Measurements from ENCODE around the gene VPS11. TPM values are rescaled to one million over a fixed set of nuclear protein-coding genes. Genes with fewer than 3 reads are reported as not detected.

VPS11 gene
- total and polyA plus RNA-seq, 10 of the 15 experiments (the other 5 are each of a cell fraction or from before 2014, with no cell fraction given): 15.8 to 26.4 (median 24.5) TPM

DNA sequence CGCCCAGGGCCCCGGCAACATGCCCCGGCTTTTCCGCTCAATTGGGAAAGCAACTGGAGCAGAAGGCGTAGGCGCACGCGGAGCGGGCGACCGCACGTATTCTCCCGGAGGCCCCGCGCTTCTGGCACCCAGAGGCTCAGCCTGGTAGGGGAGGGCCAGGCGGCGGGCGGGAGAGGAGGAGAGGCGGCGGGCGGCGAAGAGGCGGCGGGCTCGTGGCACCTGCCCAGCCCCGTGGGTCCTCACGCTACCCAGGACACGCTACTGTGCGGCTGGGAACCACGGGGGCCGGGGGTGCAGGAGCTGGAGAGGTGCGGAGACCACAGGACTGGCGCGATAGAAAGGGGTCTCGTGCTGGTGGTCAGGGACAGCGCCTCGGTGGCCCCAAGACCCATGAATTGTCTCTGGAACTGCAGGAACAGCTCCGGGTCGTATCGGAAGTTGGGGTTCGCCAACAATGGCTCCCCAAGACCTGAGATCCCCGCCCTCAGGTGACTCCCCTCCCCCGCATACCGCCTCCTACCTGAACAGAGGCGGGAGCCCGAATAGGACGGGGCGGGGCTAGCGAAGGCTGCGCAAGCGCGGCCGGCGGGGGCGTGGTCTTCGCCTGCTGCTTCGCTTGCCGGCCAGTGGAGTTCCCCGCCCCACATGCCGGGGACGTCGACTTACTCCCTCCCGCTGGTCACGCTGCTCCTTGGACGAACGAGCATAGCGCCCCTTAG, 37.1 kb upstream of the VPS11 start, which contains the start of gene SLC37A4 (continued):
- peak; percentile 47 for TF ChIP-seq MYC (IDR thresholded peaks at IDR 0.05; ENCODE audit: insufficient read depth, insufficient read length, insufficient replicate concordance, low read length, severe bottlenecking)
- peak; percentile 64 for TF ChIP-seq RAD21 (IDR thresholded peaks at IDR 0.05; ENCODE audit: insufficient read depth, low read depth, low read length)
- TF ChIP-seq, protein P1, sequence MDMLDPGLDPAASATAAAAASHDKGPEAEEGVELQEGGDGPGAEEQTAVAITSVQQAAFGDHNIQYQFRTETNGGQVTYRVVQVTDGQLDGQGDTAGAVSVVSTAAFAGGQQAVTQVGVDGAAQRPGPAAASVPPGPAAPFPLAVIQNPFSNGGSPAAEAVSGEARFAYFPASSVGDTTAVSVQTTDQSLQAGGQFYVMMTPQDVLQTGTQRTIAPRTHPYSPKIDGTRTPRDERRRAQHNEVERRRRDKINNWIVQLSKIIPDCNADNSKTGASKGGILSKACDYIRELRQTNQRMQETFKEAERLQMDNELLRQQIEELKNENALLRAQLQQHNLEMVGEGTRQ (IDR thresholded peaks at IDR 0.05; ENCODE audit: borderline replicate concordance, low read depth, low read length): peak; percentile 22; the same call in 1 of the 2 replicates
- no peak; the same call in 1 of the 2 replicates for TF ChIP-seq CREM (IDR thresholded peaks at IDR 0.05; ENCODE audit: low read depth)
- TF ChIP-seq, protein P2, sequence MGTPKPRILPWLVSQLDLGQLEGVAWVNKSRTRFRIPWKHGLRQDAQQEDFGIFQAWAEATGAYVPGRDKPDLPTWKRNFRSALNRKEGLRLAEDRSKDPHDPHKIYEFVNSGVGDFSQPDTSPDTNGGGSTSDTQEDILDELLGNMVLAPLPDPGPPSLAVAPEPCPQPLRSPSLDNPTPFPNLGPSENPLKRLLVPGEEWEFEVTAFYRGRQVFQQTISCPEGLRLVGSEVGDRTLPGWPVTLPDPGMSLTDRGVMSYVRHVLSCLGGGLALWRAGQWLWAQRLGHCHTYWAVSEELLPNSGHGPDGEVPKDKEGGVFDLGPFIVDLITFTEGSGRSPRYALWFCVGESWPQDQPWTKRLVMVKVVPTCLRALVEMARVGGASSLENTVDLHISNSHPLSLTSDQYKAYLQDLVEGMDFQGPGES (IDR thresholded peaks at IDR 0.05): no peak
- no peak for TF ChIP-seq FOXM1 (IDR thresholded peaks at IDR 0.05; ENCODE audit: low read depth, low read length)
- peak in 1 of 2 experiments; percentile 94; a peak in 2 of 3 replicates for TF ChIP-seq EGR1 (IDR thresholded peaks at IDR 0.05; ENCODE audit: borderline replicate concordance in 1 of 2, low read depth in 2 of 2, low read length in 2 of 2)
- no peak; the same call in 1 of the 2 replicates for TF ChIP-seq JUND (IDR thresholded peaks at IDR 0.05; ENCODE audit: low read depth, low read length)
- TF ChIP-seq, protein P3, sequence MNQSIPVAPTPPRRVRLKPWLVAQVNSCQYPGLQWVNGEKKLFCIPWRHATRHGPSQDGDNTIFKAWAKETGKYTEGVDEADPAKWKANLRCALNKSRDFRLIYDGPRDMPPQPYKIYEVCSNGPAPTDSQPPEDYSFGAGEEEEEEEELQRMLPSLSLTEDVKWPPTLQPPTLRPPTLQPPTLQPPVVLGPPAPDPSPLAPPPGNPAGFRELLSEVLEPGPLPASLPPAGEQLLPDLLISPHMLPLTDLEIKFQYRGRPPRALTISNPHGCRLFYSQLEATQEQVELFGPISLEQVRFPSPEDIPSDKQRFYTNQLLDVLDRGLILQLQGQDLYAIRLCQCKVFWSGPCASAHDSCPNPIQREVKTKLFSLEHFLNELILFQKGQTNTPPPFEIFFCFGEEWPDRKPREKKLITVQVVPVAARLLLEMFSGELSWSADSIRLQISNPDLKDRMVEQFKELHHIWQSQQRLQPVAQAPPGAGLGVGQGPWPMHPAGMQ (IDR thresholded peaks at IDR 0.05; ENCODE audit: borderline replicate concordance): no peak
- peak; percentile 32; the same call in 1 of the 2 replicates for TF ChIP-seq RUNX3 (IDR thresholded peaks at IDR 0.05; ENCODE audit: low read length)
- TF ChIP-seq HDGF (IDR thresholded peaks at IDR 0.05): peak; percentile 65; the same call in 1 of the 2 replicates
- no peak for TF ChIP-seq BCL11A (IDR thresholded peaks at IDR 0.05; ENCODE audit: low read depth, low read length)
- TF ChIP-seq, protein P4, sequence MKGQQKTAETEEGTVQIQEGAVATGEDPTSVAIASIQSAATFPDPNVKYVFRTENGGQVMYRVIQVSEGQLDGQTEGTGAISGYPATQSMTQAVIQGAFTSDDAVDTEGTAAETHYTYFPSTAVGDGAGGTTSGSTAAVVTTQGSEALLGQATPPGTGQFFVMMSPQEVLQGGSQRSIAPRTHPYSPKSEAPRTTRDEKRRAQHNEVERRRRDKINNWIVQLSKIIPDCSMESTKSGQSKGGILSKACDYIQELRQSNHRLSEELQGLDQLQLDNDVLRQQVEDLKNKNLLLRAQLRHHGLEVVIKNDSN (IDR thresholded peaks at IDR 0.05; ENCODE audit: borderline replicate concordance, extremely low read length, insufficient read depth, low read depth, low read length): peak; percentile 41
- no peak for TF ChIP-seq MTA2 (IDR thresholded peaks at IDR 0.05; ENCODE audit: low read depth)
- TF ChIP-seq, protein P5, sequence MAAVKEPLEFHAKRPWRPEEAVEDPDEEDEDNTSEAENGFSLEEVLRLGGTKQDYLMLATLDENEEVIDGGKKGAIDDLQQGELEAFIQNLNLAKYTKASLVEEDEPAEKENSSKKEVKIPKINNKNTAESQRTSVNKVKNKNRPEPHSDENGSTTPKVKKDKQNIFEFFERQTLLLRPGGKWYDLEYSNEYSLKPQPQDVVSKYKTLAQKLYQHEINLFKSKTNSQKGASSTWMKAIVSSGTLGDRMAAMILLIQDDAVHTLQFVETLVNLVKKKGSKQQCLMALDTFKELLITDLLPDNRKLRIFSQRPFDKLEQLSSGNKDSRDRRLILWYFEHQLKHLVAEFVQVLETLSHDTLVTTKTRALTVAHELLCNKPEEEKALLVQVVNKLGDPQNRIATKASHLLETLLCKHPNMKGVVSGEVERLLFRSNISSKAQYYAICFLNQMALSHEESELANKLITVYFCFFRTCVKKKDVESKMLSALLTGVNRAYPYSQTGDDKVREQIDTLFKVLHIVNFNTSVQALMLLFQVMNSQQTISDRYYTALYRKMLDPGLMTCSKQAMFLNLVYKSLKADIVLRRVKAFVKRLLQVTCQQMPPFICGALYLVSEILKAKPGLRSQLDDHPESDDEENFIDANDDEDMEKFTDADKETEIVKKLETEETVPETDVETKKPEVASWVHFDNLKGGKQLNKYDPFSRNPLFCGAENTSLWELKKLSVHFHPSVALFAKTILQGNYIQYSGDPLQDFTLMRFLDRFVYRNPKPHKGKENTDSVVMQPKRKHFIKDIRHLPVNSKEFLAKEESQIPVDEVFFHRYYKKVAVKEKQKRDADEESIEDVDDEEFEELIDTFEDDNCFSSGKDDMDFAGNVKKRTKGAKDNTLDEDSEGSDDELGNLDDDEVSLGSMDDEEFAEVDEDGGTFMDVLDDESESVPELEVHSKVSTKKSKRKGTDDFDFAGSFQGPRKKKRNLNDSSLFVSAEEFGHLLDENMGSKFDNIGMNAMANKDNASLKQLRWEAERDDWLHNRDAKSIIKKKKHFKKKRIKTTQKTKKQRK (IDR thresholded peaks at IDR 0.05; ENCODE audit: low read depth, low read length): no peak
- TF ChIP-seq, protein P6, sequence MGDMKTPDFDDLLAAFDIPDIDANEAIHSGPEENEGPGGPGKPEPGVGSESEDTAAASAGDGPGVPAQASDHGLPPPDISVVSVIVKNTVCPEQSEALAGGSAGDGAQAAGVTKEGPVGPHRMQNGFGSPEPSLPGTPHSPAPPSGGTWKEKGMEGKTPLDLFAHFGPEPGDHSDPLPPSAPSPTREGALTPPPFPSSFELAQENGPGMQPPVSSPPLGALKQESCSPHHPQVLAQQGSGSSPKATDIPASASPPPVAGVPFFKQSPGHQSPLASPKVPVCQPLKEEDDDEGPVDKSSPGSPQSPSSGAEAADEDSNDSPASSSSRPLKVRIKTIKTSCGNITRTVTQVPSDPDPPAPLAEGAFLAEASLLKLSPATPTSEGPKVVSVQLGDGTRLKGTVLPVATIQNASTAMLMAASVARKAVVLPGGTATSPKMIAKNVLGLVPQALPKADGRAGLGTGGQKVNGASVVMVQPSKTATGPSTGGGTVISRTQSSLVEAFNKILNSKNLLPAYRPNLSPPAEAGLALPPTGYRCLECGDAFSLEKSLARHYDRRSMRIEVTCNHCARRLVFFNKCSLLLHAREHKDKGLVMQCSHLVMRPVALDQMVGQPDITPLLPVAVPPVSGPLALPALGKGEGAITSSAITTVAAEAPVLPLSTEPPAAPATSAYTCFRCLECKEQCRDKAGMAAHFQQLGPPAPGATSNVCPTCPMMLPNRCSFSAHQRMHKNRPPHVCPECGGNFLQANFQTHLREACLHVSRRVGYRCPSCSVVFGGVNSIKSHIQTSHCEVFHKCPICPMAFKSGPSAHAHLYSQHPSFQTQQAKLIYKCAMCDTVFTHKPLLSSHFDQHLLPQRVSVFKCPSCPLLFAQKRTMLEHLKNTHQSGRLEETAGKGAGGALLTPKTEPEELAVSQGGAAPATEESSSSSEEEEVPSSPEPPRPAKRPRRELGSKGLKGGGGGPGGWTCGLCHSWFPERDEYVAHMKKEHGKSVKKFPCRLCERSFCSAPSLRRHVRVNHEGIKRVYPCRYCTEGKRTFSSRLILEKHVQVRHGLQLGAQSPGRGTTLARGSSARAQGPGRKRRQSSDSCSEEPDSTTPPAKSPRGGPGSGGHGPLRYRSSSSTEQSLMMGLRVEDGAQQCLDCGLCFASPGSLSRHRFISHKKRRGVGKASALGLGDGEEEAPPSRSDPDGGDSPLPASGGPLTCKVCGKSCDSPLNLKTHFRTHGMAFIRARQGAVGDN (IDR thresholded peaks at IDR 0.05): no peak; the same call in 1 of the 2 replicates

Data from GM12878 (cell line).